GM18868 (cell line): ENCODE data around the gene VWA1.
"Not testable (repeated sequence)": the region's sequence is repeated elsewhere in the genome, so short reads cannot be mapped to it uniquely, and the experiment has no call there.

Source experiments
- ATAC-seq: cut with Tn5 transposase; IDR thresholded peaks from one replicate; pipeline ENCODE4 v1.9.1; 2021; ENCODE audit warnings: mild to moderate bottlenecking, moderate library complexity; ENCODE audit not compliant: unreplicated experiment

Gene VWA1

GRCh38 chr1:1455366-1455884, 19.9 kb downstream of the VWA1 start:
- no peak for ATAC-seq

GRCh38 chr1:1455934-1456333, 20.4 kb downstream of the VWA1 start:
- ATAC-seq: not testable (repeated sequence)

GRCh38 chr1:1456683-1457255, 21.3 kb downstream of the VWA1 start:
- ATAC-seq: not testable (repeated sequence)

GRCh38 chr1:1459156-1459555, 23.7 kb downstream of the VWA1 start:
- not testable (repeated sequence) for ATAC-seq

GRCh38 chr1:1459711-1460110, 24.2 kb downstream of the VWA1 start:
- ATAC-seq: not testable (repeated sequence)

- no peak for ATAC-seq
Observed at GRCh38 chr1:1460540-1461130, 25.1 kb downstream of the VWA1 start.

GRCh38 chr1:1461721-1462317, 26.3 kb downstream of the VWA1 start:
- no peak for ATAC-seq

GRCh38 chr1:1462318-1462966, 27.0 kb downstream of the VWA1 start:
- ATAC-seq: no peak

GRCh38 chr1:1463312-1463711, 27.8 kb downstream of the VWA1 start:
- ATAC-seq: no peak

GRCh38 chr1:1468196-1468985, 32.9 kb downstream of the VWA1 start:
- ATAC-seq: not testable (repeated sequence)

- ATAC-seq: no peak
Observed at GRCh38 chr1:1470626-1471388, 35.3 kb downstream of the VWA1 start.

GRCh38 chr1:1471389-1472052, 36.0 kb downstream of the VWA1 start, which contains the start of gene ATAD3B:
ATAD3B (plus strand) TSS chr1:1471765; CDS start chr1:1471885, 120 bp downstream.
- peak; percentile 88 for ATAC-seq

GRCh38 chr1:1472053-1472876, 36.8 kb downstream of the VWA1 start:
- ATAC-seq: not testable (repeated sequence)

- ATAC-seq: not testable (repeated sequence)
Observed at GRCh38 chr1:1476011-1476410, 40.5 kb downstream of the VWA1 start.

- ATAC-seq: no peak
Observed at GRCh38 chr1:1477206-1477605, 41.7 kb downstream of the VWA1 start.

- no peak for ATAC-seq
Observed at GRCh38 chr1:1479547-1480487, 44.3 kb downstream of the VWA1 start.

GRCh38 chr1:1480488-1480867, 45.0 kb downstream of the VWA1 start:
- not testable (repeated sequence) for ATAC-seq

- not testable (repeated sequence) for ATAC-seq
Observed at GRCh38 chr1:1481811-1482210, 46.3 kb downstream of the VWA1 start.
